HepG2 (cell line): ENCODE results near the gene RAB14. TPM values are rescaled to one million over a fixed set of nuclear protein-coding genes. Genes with fewer than 3 reads are reported as not detected.

Experiments
- ATAC-seq: fragments of 200-7000 bp; cut with Tn5 transposase; 3 replicates; pipeline ENCODE4 v1.9.1; 2020; ENCODE audit warnings: mild to moderate bottlenecking, moderate library complexity
- BruUV-seq: library from RNA; stranded (reverse); fragments of 400-500 nt; replicated peaks from 2 replicates; lab custom pipeline; 2021; lab: Mats Ljungman, UMichigan
- CTCF ChIA-PET: fragments of 300-600 bp; formaldehyde crosslinking; extraction: SDS; loops from one replicate; lab custom pipeline; 2021; ENCODE audit warnings: low total read pairs, inconsistent platforms, low intra/inter-chr PET ratio; lab: Yijun Ruan, JAX
- POLR2A ChIA-PET: fragments of 350-600 bp; sonication (Branson Sonifier 250); formaldehyde crosslinking; loops from one replicate; lab custom pipeline; 2020; ENCODE audit warnings: antibody characterized with exemption, inconsistent platforms; lab: Yijun Ruan, JAX
- DNase-seq: peaks from one replicate; pipeline ENCODE4 v3.0.0-alpha.2; 2015; ENCODE audit warnings: low spot score
- FAIRE-seq: peaks from 3 replicates; lab custom pipeline; 2011; peaks lifted over from hg19 to GRCh38; lab: Jason Lieb, UNC
- H2AFZ ChIP-seq: one replicate; pipeline ENCODE4 v1.6.1; 2011; ENCODE audit warnings: low read length, inconsistent platforms
- H3K27ac ChIP-seq: fragments of 300-600 bp; 3 replicates; pipeline ENCODE4 v1.8.0; 2011; ENCODE audit warnings: mixed run types, mild to moderate bottlenecking, mixed read lengths, low read length, inconsistent platforms; ENCODE audit not compliant: insufficient read depth; ENCODE audit errors: extremely low read length
- H3K27me3 ChIP-seq, 2 experiments: fragments of 200-600 bp in 1 of 2; 2 replicates in 1 of 2; 3 replicates in 1 of 2; pipeline versions ENCODE4 v1.6.0 to v1.8.0; 2011; ENCODE audit warnings: low read length in 2 of 2, mild to moderate bottlenecking in 2 of 2, moderate library complexity in 2 of 2, inconsistent platforms in 1 of 2; ENCODE audit not compliant: insufficient read depth in 2 of 2, control insufficient read depth in 1 of 2
- H3K36me3 ChIP-seq, 2 experiments: fragments of 200-600 bp in 1 of 2; replicated peaks in 1 of 2; 2 replicates in 1 of 2; 3 replicates in 1 of 2; pipeline versions ENCODE4 v1.5.1 to v1.8.0; 2011; ENCODE audit warnings: low read length in 2 of 2, inconsistent platforms in 1 of 2; ENCODE audit not compliant: insufficient read depth in 2 of 2, control insufficient read depth in 1 of 2
- H3K4me1 ChIP-seq: 2 replicates; pipeline ENCODE4 v1.5.1; 2012; ENCODE audit warnings: low read length, inconsistent platforms; ENCODE audit not compliant: insufficient read depth
- H3K4me2 ChIP-seq: 2 replicates; pipeline ENCODE4 v1.6.0; 2011; ENCODE audit warnings: low read depth, low read length, inconsistent platforms
- H3K4me3 ChIP-seq, 3 experiments: fragments of 200-600 bp in 1 of 3; sonication (generic), shearing (Covaris generic) in 1 of 3; replicated peaks in 1 of 3; 2 replicates each; pipeline ENCODE4 v1.5.1; 2011 to 2016; ENCODE audit warnings: low read length in 3 of 3, inconsistent platforms in 2 of 3, low read depth in 2 of 3, mild to moderate bottlenecking in 2 of 3, control low read depth in 1 of 3, mixed read lengths in 1 of 3; ENCODE audit not compliant: insufficient read depth in 1 of 3
- H3K79me2 ChIP-seq: one replicate; pipeline ENCODE4 v1.6.1; 2011; ENCODE audit warnings: low read length, inconsistent platforms; ENCODE audit not compliant: insufficient read depth
- H3K9ac ChIP-seq: 2 replicates; pipeline ENCODE4 v1.6.0; 2011; ENCODE audit warnings: mild to moderate bottlenecking, low read depth, low read length, inconsistent platforms; ENCODE audit not compliant: insufficient read depth
- H3K9me3 ChIP-seq: 2 replicates; pipeline ENCODE4 v1.5.1; 2012; ENCODE audit warnings: mild to moderate bottlenecking, low read length
- H4K20me1 ChIP-seq: 2 replicates; pipeline ENCODE4 v1.6.0; 2011; ENCODE audit warnings: inconsistent platforms, mild to moderate bottlenecking, low read length, moderate library complexity; ENCODE audit not compliant: insufficient read depth
- ARHGAP35 ChIP-seq: sonication (generic); formaldehyde crosslinking; IDR thresholded peaks from 2 replicates; pipeline ENCODE4 v1.9.0; 2022; ENCODE audit warnings: mild to moderate bottlenecking, inconsistent platforms, moderate library complexity, missing genetic modification reagents, borderline replicate concordance
- ARNT ChIP-seq: fragments of 450-650 bp; IDR thresholded peaks from 2 replicates; pipeline ENCODE4 v1.6.1; 2017
- DNMT1 ChIP-seq: sonication (generic); formaldehyde crosslinking; IDR thresholded peaks from 2 replicates; pipeline ENCODE4 v1.5.1; 2020; ENCODE audit warnings: mild to moderate bottlenecking, missing genetic modification reagents
- FIP1L1 ChIP-seq: fragments of 200-400 bp; formaldehyde crosslinking; IDR thresholded peaks from 2 replicates; pipeline ENCODE4 v1.6.1; 2018; ENCODE audit warnings: low read depth, mild to moderate bottlenecking, low read length, moderate library complexity, borderline replicate concordance; ENCODE audit not compliant: insufficient read depth
- FUBP1 ChIP-seq: sonication (generic); formaldehyde crosslinking; IDR thresholded peaks from 2 replicates; pipeline ENCODE4 v1.5.1; 2020; ENCODE audit warnings: missing genetic modification reagents, mild to moderate bottlenecking, borderline replicate concordance
- GLMP ChIP-seq: sonication (generic); formaldehyde crosslinking; IDR thresholded peaks from 2 replicates; pipeline ENCODE4 v1.9.0; 2021; ENCODE audit warnings: missing genetic modification reagents, mild to moderate bottlenecking, borderline replicate concordance
- JDP2 ChIP-seq: sonication (generic); formaldehyde crosslinking; IDR thresholded peaks from 2 replicates; pipeline ENCODE4 v1.8.1; 2022; ENCODE audit warnings: missing genetic modification reagents, borderline replicate concordance
- KDM3A ChIP-seq: IDR thresholded peaks from 2 replicates; pipeline ENCODE4 v1.6.1; 2018; ENCODE audit warnings: low read depth, missing compliant biosample characterization
- MAZ ChIP-seq, 2 experiments: sonication (generic) in 1 of 2; formaldehyde crosslinking in 1 of 2; IDR thresholded peaks; 2 replicates each; pipeline versions ENCODE4 v1.5.0 to v1.6.1; 2012 to 2020; ENCODE audit warnings: low read depth in 2 of 2, mild to moderate bottlenecking in 2 of 2, borderline replicate concordance in 1 of 2, improper control_type of control experiment in 1 of 2, low read length in 1 of 2, missing genetic modification reagents in 1 of 2, moderate library complexity in 1 of 2
- MTA3 ChIP-seq: sonication (generic); formaldehyde crosslinking; IDR thresholded peaks from 2 replicates; pipeline ENCODE4 v1.4.0; 2020; ENCODE audit warnings: missing genetic modification reagents
- ZBTB4 ChIP-seq: sonication (generic); formaldehyde crosslinking; IDR thresholded peaks from 2 replicates; pipeline ENCODE4 v1.4.0; 2020; ENCODE audit warnings: missing genetic modification reagents, mild to moderate bottlenecking, borderline replicate concordance
- ZBTB8A ChIP-seq: sonication (generic); formaldehyde crosslinking; IDR thresholded peaks from 2 replicates; pipeline ENCODE4 v1.4.0; 2020; ENCODE audit warnings: mild to moderate bottlenecking, low read depth, missing genetic modification reagents, borderline replicate concordance
- ZMYM3 ChIP-seq: sonication (generic); formaldehyde crosslinking; IDR thresholded peaks from 2 replicates; pipeline ENCODE4 v1.5.1; 2020; ENCODE audit warnings: mild to moderate bottlenecking, missing genetic modification reagents
- ZNF292 ChIP-seq: sonication (generic); formaldehyde crosslinking; IDR thresholded peaks from 2 replicates; pipeline ENCODE4 v1.8.1; 2022; ENCODE audit warnings: mild to moderate bottlenecking, low read depth, missing genetic modification reagents, borderline replicate concordance
- ZNF3 ChIP-seq: IDR thresholded peaks from 2 replicates; pipeline ENCODE4 v1.7.0; 2017; ENCODE audit warnings: inconsistent platforms
- ZNF30 ChIP-seq: sonication (generic); formaldehyde crosslinking; IDR thresholded peaks from 2 replicates; pipeline ENCODE4 v1.5.0; 2020; ENCODE audit warnings: mild to moderate bottlenecking, missing genetic modification reagents
- ZNF367 ChIP-seq: sonication (generic); formaldehyde crosslinking; IDR thresholded peaks from 2 replicates; pipeline ENCODE4 v1.4.0; 2020; ENCODE audit warnings: missing genetic modification reagents, borderline replicate concordance
- ZNF562 ChIP-seq: sonication (generic); formaldehyde crosslinking; IDR thresholded peaks from 2 replicates; pipeline ENCODE4 v1.8.0; 2022; ENCODE audit warnings: missing genetic modification reagents, borderline replicate concordance
- ZNF567 ChIP-seq: sonication (generic); formaldehyde crosslinking; IDR thresholded peaks from 2 replicates; pipeline ENCODE4 v1.8.1; 2023; ENCODE audit warnings: mild to moderate bottlenecking, missing genetic modification reagents, borderline replicate concordance
- ZSCAN22 ChIP-seq: sonication (generic); formaldehyde crosslinking; IDR thresholded peaks from 2 replicates; pipeline ENCODE4 v1.4.0; 2020; ENCODE audit warnings: mild to moderate bottlenecking, missing genetic modification reagents
- WGBS: methylation state at CpG from one replicate; pipeline ENCODE4 v1.1.6; 2017; ENCODE audit warnings: low lambda C conversion rate; 5-methylcytosine and 5-hydroxymethylcytosine counted together
- in situ Hi-C: cut with HindIII; loops from 2 replicates; pipeline ENCODE4 v1.10.0; 2017; ENCODE audit warnings: low pct_unique_long_range_greater_than_20kb; ENCODE audit not compliant: extremely low pct_ligation_motif_present
- intact Hi-C: fragments of 100-400 bp; cut with micrococcal nuclease; formaldehyde crosslinking; loops from one replicate; pipeline ENCODE4 v1.10.0; 2022; ENCODE audit not compliant: unreplicated experiment
- polyA plus RNA-seq, 8 experiments: library from polyadenylated mRNA; depleted of rRNA in 3 of 8; stranded (reverse) in 7 of 8; unstranded in 1 of 8; fragments of >200 nt; fragmentation: Illumina TruSeq in 4 of 8; extraction: Trizol in 4 of 8; gene quantifications; 2 replicates each; pipeline versions ENCODE4 v1.2.1 to v1.2.3, GENCODE V29; 2011 to 2016; ENCODE audit warnings: low read depth in 4 of 8, missing spikeins in 1 of 8, mixed read lengths in 1 of 8; ENCODE audit not compliant: insufficient read depth in 1 of 8
- total RNA-seq, 5 experiments: library from RNA; depleted of rRNA; stranded (reverse); fragments of >200 nt; fragmentation: Illumina TruSeq; extraction: Trizol; gene quantifications; 2 replicates each; pipeline ENCODE4 v1.2.3, GENCODE V29; 2016; ENCODE audit warnings: low read depth in 1 of 5

Gene RAB14
- total and polyA plus RNA-seq, 2 of the 13 experiments (the other 11 are each of a cell fraction or from before 2014, with no cell fraction given) = 17.4 to 19.3 TPM

GRCh38 chr9:121219530-121219929 is 17.9 kb upstream of the RAB14 start:
- Histone ChIP-seq H3K4me3 (no peak overlapping the region), H3K36me3 (no peaks in the 10 kb centered on the region), H3K9me3 (no peaks in the 10 kb centered on the region), H2AFZ (no peak overlapping the region), H3K4me1 (peaks cover 6% of the 10 kb centered on the region), H3K27me3 (no peaks in the 10 kb centered on the region; a peak in 1 of 5 replicates), H3K4me2 (no peak overlapping the region), H3K79me2 (no peaks in the 10 kb centered on the region), H4K20me1 (no peaks in the 10 kb centered on the region), H3K27ac (no peak overlapping the region), H3K9ac (no peak overlapping the region)
- ChIA-PET CTCF (no interaction called here), POLR2A (no interaction called here)
- WGBS = 57% methylated on average over 3 of the region's 3 CpGs
- FAIRE-seq = no peak
- DNase-seq = no peak
- ATAC-seq = no peak
- in situ Hi-C loops = no loop called here
- intact Hi-C loops = no loop called here
- no TSS peak for BruUV-seq
- no peak for TF ChIP-seq FIP1L1
- TF ChIP-seq JDP2 (CRISPR knock-in tag) = no peak
- no peak for TF ChIP-seq FUBP1 (CRISPR knock-in tag)
- TF ChIP-seq ZNF567 (CRISPR knock-in tag) = no peak
- TF ChIP-seq ZNF292 (CRISPR knock-in tag) = no peak
- no peak for TF ChIP-seq MAZ (IDR thresholded peaks at IDR 0.05; ENCODE audit: borderline replicate concordance, low read depth, low read length)
- no peak for TF ChIP-seq MAZ (CRISPR knock-in tag; IDR thresholded peaks at IDR 0.05; ENCODE audit: low read depth)
- no peak for TF ChIP-seq ZSCAN22 (CRISPR knock-in tag)
- no peak for TF ChIP-seq KDM3A (CRISPR knock-in tag)
- TF ChIP-seq ZNF367 = no peak
- TF ChIP-seq ARHGAP35 (CRISPR knock-in tag) = no peak
- no peak for TF ChIP-seq ZNF30
- no peak for TF ChIP-seq ZNF562 (CRISPR knock-in tag)
- TF ChIP-seq ARNT = no peak
- no peak for TF ChIP-seq GLMP (CRISPR knock-in tag)
- TF ChIP-seq ZNF3 (CRISPR knock-in tag) = no peak
- no peak for TF ChIP-seq DNMT1 (CRISPR knock-in tag)
- TF ChIP-seq ZMYM3 (CRISPR knock-in tag) = no peak
- TF ChIP-seq MTA3 (CRISPR knock-in tag) = no peak
- TF ChIP-seq ZBTB4 (CRISPR knock-in tag) = no peak
- no peak for TF ChIP-seq ZBTB8A
